Adrenal gland (tissue), 5 donors: ENCODE data around the gene LAMA2.

Source experiments
- POLR2A ChIP-seq, 2 donors: fragments of 450-650 bp; IDR thresholded peaks; one replicate each; pipeline ENCODE4 v1.6.1; 2017; ENCODE audit warnings: antibody characterized with exemption in 2 of 2, mild to moderate bottlenecking in 2 of 2, moderate library complexity in 1 of 2
- TF ChIP-seq, protein P1 (sequence below), 6 experiments: fragments of 450-650 bp in 4 of 6; fragments of 200-600 bp in 2 of 6; sonication (generic) in 1 of 6; IDR thresholded peaks; 1 replicate in 5 of 6; 2 replicates in 1 of 6; pipeline versions ENCODE4 v1.5.1 to v1.8.0; 2016 to 2021; ENCODE audit warnings: antibody characterized with exemption in 6 of 6, mild to moderate bottlenecking in 2 of 6, moderate library complexity in 1 of 6
- donor health status: DM: no; HTN: no; CAD: no.

DNA sequence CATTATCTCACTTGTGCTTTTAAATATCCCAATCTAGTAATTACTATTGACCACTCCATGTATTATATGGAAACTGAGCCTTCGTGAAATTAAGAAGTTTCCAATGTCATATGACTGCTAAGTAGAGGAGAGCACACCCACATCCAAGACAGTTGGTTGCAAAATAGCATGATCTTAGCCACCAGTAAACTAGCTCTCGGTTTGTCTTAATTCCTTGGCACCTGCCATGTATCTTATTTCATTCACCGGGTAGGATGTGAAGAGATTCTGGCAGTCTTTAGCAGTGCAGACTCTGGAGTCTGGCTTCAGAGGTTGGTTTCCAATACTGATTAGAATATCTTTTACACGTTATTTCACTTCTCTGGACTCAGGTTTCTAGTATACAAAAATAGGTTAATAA, 270.3 kb downstream of the LAMA2 start:
- TF ChIP-seq, protein P1, sequence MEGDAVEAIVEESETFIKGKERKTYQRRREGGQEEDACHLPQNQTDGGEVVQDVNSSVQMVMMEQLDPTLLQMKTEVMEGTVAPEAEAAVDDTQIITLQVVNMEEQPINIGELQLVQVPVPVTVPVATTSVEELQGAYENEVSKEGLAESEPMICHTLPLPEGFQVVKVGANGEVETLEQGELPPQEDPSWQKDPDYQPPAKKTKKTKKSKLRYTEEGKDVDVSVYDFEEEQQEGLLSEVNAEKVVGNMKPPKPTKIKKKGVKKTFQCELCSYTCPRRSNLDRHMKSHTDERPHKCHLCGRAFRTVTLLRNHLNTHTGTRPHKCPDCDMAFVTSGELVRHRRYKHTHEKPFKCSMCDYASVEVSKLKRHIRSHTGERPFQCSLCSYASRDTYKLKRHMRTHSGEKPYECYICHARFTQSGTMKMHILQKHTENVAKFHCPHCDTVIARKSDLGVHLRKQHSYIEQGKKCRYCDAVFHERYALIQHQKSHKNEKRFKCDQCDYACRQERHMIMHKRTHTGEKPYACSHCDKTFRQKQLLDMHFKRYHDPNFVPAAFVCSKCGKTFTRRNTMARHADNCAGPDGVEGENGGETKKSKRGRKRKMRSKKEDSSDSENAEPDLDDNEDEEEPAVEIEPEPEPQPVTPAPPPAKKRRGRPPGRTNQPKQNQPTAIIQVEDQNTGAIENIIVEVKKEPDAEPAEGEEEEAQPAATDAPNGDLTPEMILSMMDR (IDR thresholded peaks at IDR 0.05): no peak
- TF ChIP-seq POLR2A (IDR thresholded peaks at IDR 0.05): no peak
